OCI-LY1 (cell line): ENCODE results near the gene NCKAP1.

Source experiments
- H2AFZ ChIP-seq: fragments of 200-600 bp; sonication (generic), shearing (Covaris generic); 2 replicates; pipeline ENCODE4 v1.6.0; 2014; ENCODE audit warnings: antibody characterized with exemption, mild to moderate bottlenecking, low read length
- H3F3A ChIP-seq: fragments of 200-600 bp; sonication (generic), shearing (Covaris generic); 2 replicates; pipeline ENCODE4 v1.6.0; 2014; ENCODE audit warnings: mild to moderate bottlenecking, antibody characterized with exemption, low read length, moderate library complexity; ENCODE audit not compliant: insufficient read depth
- H3K27ac ChIP-seq: fragments of 200-600 bp; sonication (generic); 2 replicates; pipeline ENCODE4 v1.5.1; 2014; ENCODE audit warnings: low read length, mixed run types, mild to moderate bottlenecking, low read depth; ENCODE audit not compliant: poor library complexity, severe bottlenecking
- H3K27me3 ChIP-seq: fragments of 200-600 bp; sonication (generic); 2 replicates; pipeline ENCODE4 v1.6.0; 2014; ENCODE audit warnings: antibody characterized with exemption, mild to moderate bottlenecking, low read length, moderate library complexity; ENCODE audit not compliant: insufficient read depth
- H3K36me3 ChIP-seq: fragments of 200-600 bp; sonication (generic); 2 replicates; pipeline ENCODE4 v1.6.1; 2014; ENCODE audit warnings: mild to moderate bottlenecking, antibody characterized with exemption, low read length, moderate library complexity, mixed read lengths; ENCODE audit not compliant: insufficient read depth
- H3K4me1 ChIP-seq: fragments of 200-600 bp; sonication (generic); 2 replicates; pipeline ENCODE4 v1.5.1; 2014; ENCODE audit warnings: mild to moderate bottlenecking, low read length, moderate library complexity; ENCODE audit not compliant: insufficient read depth, severe bottlenecking
- H3K4me2 ChIP-seq: fragments of 200-600 bp; sonication (generic), shearing (Covaris generic); 2 replicates; pipeline ENCODE4 v1.6.1; 2014; ENCODE audit warnings: low read length
- H3K4me3 ChIP-seq: fragments of 200-600 bp; sonication (generic); 2 replicates; pipeline ENCODE4 v1.5.1; 2014; ENCODE audit warnings: low read length, low read depth, mild to moderate bottlenecking, mixed read lengths; ENCODE audit not compliant: poor library complexity, severe bottlenecking
- H3K79me2 ChIP-seq: fragments of 200-600 bp; shearing (Covaris generic); 2 replicates; pipeline ENCODE4 v1.6.1; 2016; ENCODE audit warnings: mixed run types, low read length, mixed read lengths; ENCODE audit not compliant: insufficient read depth
- H3K9ac ChIP-seq: fragments of 200-600 bp; sonication (generic), shearing (Covaris generic); 2 replicates; pipeline ENCODE4 v1.6.1; 2014; ENCODE audit warnings: mild to moderate bottlenecking, low read length, mixed read lengths
- H3K9me2 ChIP-seq: fragments of 200-600 bp; sonication (generic), shearing (Covaris generic); 2 replicates; pipeline ENCODE4 v1.6.1; 2014; ENCODE audit warnings: low read depth, mild to moderate bottlenecking, low read length, mixed read lengths
- H3K9me3 ChIP-seq: fragments of 200-600 bp; shearing (Covaris generic); 2 replicates; pipeline ENCODE4 v1.6.1; 2014; ENCODE audit warnings: low read length, mixed read lengths
- H4K20me1 ChIP-seq: fragments of 200-600 bp; sonication (generic), shearing (Covaris generic); 2 replicates; pipeline ENCODE4 v1.6.0; 2016; ENCODE audit warnings: mild to moderate bottlenecking, low read length; ENCODE audit not compliant: insufficient read depth
- EZH2 ChIP-seq: fragments of 200-600 bp; sonication (generic), shearing (Covaris generic); IDR thresholded peaks from 2 replicates; pipeline ENCODE4 v1.8.0; 2017; ENCODE audit warnings: borderline replicate concordance, mixed run types, mild to moderate bottlenecking, antibody characterized with exemption, low read length, moderate library complexity, mixed read lengths
- TF ChIP-seq, protein P1 (sequence below): fragments of 200-600 bp; sonication (generic), shearing (Covaris generic); IDR thresholded peaks from 2 replicates; pipeline ENCODE4 v1.5.1; 2017; ENCODE audit warnings: mild to moderate bottlenecking, antibody characterized with exemption, low read length, moderate library complexity, mixed read lengths

The NCKAP1 gene

DNA sequence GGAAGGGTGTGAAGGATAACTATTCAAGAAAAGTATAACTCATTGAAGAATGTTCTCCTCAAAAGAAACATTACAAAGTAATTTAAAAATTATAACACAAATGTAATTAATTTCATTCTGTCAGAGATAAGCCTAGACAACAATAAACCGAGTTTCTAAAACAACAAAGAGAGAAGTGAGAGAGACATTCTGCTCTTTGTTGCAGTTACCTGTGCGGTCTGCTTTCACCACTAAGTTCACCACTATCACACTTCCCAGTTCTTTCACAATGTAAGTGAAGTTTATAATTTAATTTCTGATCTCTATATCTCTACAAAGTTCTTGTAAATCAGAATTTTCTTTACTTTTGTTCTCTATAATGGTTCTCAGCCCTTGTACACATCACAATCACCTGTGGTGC is 95.5 kb downstream of the NCKAP1 start:
- Histone ChIP-seq H3K4me2 (no peak overlapping the region), H3K9me2 (no peaks in the 10 kb centered on the region), H4K20me1 (no peaks in the 10 kb centered on the region), H3K79me2 (no peaks in the 10 kb centered on the region), H3K36me3 (no peaks in the 10 kb centered on the region), H3K4me3 (no peak overlapping the region), H3K27ac (no peak overlapping the region), H3K9me3 (no peaks in the 10 kb centered on the region), H3F3A (no peaks in the 10 kb centered on the region), H3K9ac (no peak overlapping the region), H3K4me1 (no peaks in the 10 kb centered on the region), H3K27me3 (no peaks in the 10 kb centered on the region), H2AFZ (no peak overlapping the region)
- TF ChIP-seq, protein P1, sequence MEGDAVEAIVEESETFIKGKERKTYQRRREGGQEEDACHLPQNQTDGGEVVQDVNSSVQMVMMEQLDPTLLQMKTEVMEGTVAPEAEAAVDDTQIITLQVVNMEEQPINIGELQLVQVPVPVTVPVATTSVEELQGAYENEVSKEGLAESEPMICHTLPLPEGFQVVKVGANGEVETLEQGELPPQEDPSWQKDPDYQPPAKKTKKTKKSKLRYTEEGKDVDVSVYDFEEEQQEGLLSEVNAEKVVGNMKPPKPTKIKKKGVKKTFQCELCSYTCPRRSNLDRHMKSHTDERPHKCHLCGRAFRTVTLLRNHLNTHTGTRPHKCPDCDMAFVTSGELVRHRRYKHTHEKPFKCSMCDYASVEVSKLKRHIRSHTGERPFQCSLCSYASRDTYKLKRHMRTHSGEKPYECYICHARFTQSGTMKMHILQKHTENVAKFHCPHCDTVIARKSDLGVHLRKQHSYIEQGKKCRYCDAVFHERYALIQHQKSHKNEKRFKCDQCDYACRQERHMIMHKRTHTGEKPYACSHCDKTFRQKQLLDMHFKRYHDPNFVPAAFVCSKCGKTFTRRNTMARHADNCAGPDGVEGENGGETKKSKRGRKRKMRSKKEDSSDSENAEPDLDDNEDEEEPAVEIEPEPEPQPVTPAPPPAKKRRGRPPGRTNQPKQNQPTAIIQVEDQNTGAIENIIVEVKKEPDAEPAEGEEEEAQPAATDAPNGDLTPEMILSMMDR = no peak
- TF ChIP-seq EZH2 = no peak

DNA sequence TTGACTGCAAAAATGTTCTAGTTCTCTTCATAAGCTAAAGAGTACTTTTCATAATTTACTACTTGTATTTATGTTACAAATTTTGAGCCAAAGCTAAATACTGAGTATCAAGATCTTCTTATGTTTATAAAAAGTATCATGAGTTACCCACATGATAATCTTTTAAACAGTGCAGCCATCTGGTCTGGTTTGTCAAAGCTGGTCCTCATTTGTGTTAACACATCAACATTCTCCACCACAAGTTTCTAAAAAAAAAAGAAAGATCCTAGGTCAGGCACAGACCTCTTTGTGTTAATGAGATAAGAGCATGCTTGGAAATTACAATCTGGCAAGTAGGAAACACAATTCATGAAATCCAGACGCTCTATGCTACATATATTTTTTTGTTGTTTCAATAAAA is 96.3 kb downstream of the NCKAP1 start:
- Histone ChIP-seq H4K20me1 (no peaks in the 10 kb centered on the region), H3K27ac (no peak overlapping the region)
- TF ChIP-seq EZH2 = no peak
- TF ChIP-seq, protein P1 = no peak

DNA sequence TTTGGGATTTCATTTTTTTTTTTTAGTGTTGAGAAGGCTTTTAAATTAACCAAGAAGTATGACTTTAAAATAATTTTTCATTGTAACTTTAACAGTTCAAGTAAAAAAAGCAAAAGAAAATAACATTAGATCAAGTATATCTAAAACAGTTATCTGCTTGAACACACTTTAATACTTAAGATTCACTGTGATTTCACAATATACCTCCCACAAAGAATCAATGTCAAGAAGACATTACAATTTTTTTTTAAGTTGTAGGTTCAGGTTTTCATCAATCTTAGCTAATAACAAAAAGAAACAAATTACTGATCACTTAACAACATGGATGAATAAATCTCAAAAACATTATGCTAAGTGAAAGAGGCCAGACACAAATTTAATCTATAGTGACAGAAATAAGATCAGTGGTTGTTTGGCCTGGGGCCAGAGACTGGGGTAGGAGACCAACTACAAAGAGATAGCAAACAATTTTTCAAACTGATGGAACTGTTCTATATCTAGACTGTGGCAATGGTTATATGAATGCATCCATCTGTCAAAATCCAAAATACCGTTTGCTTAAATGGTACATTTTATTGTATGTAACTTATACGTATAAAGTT is 97.0 kb downstream of the NCKAP1 start:
- Histone ChIP-seq H3K79me2 (no peaks in the 10 kb centered on the region), H3K36me3 (no peaks in the 10 kb centered on the region), H3K9ac (no peak overlapping the region), H3K9me2 (no peaks in the 10 kb centered on the region), H3F3A (no peaks in the 10 kb centered on the region), H2AFZ (no peak overlapping the region), H3K27me3 (no peaks in the 10 kb centered on the region), H4K20me1 (no peaks in the 10 kb centered on the region), H3K4me3 (no peak overlapping the region), H3K4me2 (no peak overlapping the region), H3K27ac (no peak overlapping the region), H3K4me1 (no peaks in the 10 kb centered on the region), H3K9me3 (no peaks in the 10 kb centered on the region)
- TF ChIP-seq, protein P1 = no peak
- no peak for TF ChIP-seq EZH2

More for the DNA sequence above, 96.3 kb downstream of the NCKAP1 start:
- H2AFZ ChIP-seq = no peak overlapping the region
- no peak overlapping the region for H3K9ac ChIP-seq
- no peaks in the 10 kb centered on the region for H3K79me2 ChIP-seq
- H3K9me2 ChIP-seq = no peaks in the 10 kb centered on the region
- H3K36me3 ChIP-seq = no peaks in the 10 kb centered on the region
- H3F3A ChIP-seq = no peaks in the 10 kb centered on the region
- no peak overlapping the region for H3K4me2 ChIP-seq
- no peaks in the 10 kb centered on the region for H3K4me1 ChIP-seq
- no peaks in the 10 kb centered on the region for H3K9me3 ChIP-seq
- no peaks in the 10 kb centered on the region for H3K27me3 ChIP-seq
- no peak overlapping the region for H3K4me3 ChIP-seq
